Left colon (tissue), 2 donors: ENCODE measurements around the gene BCAS4. TPM values are rescaled to one million over a fixed set of nuclear protein-coding genes. Genes with fewer than 3 reads are reported as not detected.
A peak's percentile ranks its signal among the peaks of the same experiment; 100 is the strongest.

Experiments
- ATAC-seq: fragments of 200-7000 bp; cut with Tn5 transposase; one replicate; pipeline ENCODE4 v1.9.1; 2020; ENCODE audit warnings: mild to moderate bottlenecking, moderate library complexity
- DNase-seq, 2 donors: peaks; one replicate each; pipeline ENCODE4 v3.0.0-alpha.2; 2020
- intact Hi-C, 2 donors: fragments of 100-400 bp; cut with DNase I in 1 of 2; cut with micrococcal nuclease in 1 of 2; formaldehyde crosslinking; loops; one replicate each; pipeline versions ENCODE4 v1.11.2 to v1.14.0; 2022; cut with DNase I, micrococcal nuclease
- total RNA-seq, 2 donors: library from RNA; stranded (reverse); fragmentation: NEBNext Ultra II Directional; extraction: Animal tissue kit (Norgen Biotek cat#: 25700); gene quantifications; one replicate each; pipeline ENCODE4 v1.2.1, GENCODE V29; 2021
- donor health status: DM: no; HTN: no; CAD: no.
- donor health status: DM: yes; HTN: yes; CAD: no.

BCAS4 gene
- total RNA-seq, 2 donors from 2014 or later, result 0.85 to 2.8 TPM

GRCh38 chr20:50862546-50862945 lies 67.7 kb downstream of the BCAS4 start:
- DNase-seq, result no peak
- no peak for ATAC-seq
- intact Hi-C loops, result no loop called here

DNA sequence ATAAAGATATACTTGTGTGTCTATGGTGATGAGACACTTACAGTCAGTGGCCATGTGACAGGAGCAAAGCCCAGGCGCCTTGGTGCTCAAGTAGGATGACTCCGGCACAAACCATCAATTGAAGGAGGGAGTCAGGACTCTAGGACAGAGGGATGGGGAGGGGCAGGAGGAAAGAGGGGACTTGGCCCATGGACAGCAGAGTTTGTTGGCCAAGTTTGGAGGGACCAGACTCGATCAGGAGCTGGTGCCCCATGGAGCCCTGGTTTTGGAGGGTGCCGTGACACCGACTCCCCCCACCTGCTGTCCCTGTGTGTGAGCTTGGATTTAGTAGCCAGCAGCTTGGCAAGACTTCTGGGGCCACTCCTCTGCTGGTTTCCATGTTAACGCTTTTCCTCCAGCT lies 70.3 kb downstream of the BCAS4 start:
- intact Hi-C loops, result no loop called here
- DNase-seq, result no peak
- ATAC-seq, result no peak

- no peak for ATAC-seq
Observed at GRCh38 chr20:50865591-50865990, 70.7 kb downstream of the BCAS4 start.

GRCh38 chr20:50866036-50866685 lies 71.3 kb downstream of the BCAS4 start:
- DNase-seq (no peak), ATAC-seq (no peak)
- intact Hi-C loops, result no loop called here

More at GRCh38 chr20:50865591-50865990, 70.7 kb downstream of the BCAS4 start:
- DNase-seq, result no peak
- intact Hi-C loops, result no loop called here

GRCh38 chr20:50866831-50867230 lies 72.0 kb downstream of the BCAS4 start:
- ATAC-seq (no peak), DNase-seq (no peak)
- intact Hi-C loops, result no loop called here

GRCh38 chr20:50867805-50868204 lies 72.9 kb downstream of the BCAS4 start:
- DNase-seq, result no peak
- intact Hi-C loops, result no loop called here

GRCh38 chr20:50868509-50869495 lies 73.9 kb downstream of the BCAS4 start:
- intact Hi-C loops, result no loop called here
- no peak for DNase-seq
- ATAC-seq, result peak; percentile 78

More at GRCh38 chr20:50867805-50868204, 72.9 kb downstream of the BCAS4 start:
- no peak for ATAC-seq

DNA sequence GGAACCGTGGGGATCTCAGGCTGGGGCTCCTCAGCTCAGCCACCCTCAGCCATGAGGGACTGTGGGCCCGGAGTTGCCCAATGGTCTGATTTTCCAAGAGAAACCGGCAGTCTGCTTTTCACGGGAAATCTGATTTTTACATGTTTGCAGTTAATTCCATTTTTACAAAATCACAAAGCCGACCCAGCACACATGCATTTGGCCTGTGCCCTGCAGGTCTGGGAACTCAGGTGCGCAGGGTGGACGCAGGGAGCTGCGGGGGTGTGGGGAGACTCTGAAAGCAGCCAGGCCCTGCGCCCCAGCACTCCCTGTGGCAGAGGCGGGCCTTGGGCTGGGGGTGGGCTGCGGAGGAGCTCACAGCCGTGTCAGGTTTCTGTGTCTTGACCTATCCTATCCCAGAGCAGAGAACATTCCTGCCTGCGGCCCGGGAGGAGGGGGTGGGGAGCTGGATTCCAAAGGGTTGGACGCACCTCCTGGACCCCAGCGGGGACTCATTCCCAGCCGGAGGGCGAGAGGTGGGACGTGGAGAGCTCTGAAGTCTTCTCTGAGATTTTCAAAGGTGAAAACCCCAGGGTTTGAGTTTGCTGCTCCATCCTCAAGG lies 75.8 kb downstream of the BCAS4 start:
- no peak for DNase-seq
- no peak for ATAC-seq
- intact Hi-C loops, result no loop called here

- ATAC-seq (no peak), DNase-seq (no peak)
- intact Hi-C loops, result no loop called here
Observed at GRCh38 chr20:50872560-50873425, 77.9 kb downstream of the BCAS4 start.

- DNase-seq (no peak), ATAC-seq (no peak)
- intact Hi-C loops, result no loop called here
Observed at GRCh38 chr20:50873585-50873984, 78.7 kb downstream of the BCAS4 start.

DNA sequence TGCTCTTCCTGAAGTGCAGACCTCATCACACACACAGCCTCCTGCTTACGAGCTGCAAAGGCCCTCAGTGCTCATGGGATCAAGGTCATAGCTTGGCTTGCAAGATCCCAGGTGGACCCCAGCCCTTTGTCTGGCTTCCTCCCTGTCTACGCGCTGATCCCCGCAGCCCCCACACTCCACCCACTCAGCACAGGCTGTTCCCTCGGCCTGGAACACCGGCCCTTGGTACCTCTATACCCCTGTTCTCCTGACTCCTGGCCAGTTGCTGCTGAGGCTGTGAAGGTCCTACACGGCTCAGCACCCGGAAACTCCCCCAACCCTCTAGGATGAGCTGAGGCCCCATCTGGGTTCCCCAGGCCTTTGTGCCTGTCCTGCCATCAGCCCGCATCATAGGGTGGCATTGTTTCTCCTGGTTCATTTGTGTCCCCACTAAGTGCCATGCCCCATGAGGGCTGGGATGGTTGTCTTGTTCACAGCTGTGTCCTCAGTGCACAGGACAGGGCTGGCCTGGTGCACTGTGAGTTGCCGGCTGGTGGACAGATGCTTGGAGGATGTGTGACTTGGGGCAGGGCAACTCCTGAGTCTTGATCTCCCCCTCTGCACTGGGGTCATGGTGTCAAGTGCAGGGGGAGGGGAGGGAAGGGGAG lies 79.4 kb downstream of the BCAS4 start:
- intact Hi-C loops, result no loop called here
- ATAC-seq (no peak), DNase-seq (no peak)

- no peak for DNase-seq
Observed at GRCh38 chr20:50874758-50875665, 80.2 kb downstream of the BCAS4 start.

GRCh38 chr20:50876063-50876685 lies 81.3 kb downstream of the BCAS4 start:
- DNase-seq (no peak), ATAC-seq (no peak)
- intact Hi-C loops, result no loop called here

More at GRCh38 chr20:50874758-50875665, 80.2 kb downstream of the BCAS4 start:
- ATAC-seq, result no peak
- intact Hi-C loops, result no loop called here

GRCh38 chr20:50876816-50877215 lies 82.0 kb downstream of the BCAS4 start:
- ATAC-seq (no peak), DNase-seq (no peak)
- intact Hi-C loops, result no loop called here

DNA sequence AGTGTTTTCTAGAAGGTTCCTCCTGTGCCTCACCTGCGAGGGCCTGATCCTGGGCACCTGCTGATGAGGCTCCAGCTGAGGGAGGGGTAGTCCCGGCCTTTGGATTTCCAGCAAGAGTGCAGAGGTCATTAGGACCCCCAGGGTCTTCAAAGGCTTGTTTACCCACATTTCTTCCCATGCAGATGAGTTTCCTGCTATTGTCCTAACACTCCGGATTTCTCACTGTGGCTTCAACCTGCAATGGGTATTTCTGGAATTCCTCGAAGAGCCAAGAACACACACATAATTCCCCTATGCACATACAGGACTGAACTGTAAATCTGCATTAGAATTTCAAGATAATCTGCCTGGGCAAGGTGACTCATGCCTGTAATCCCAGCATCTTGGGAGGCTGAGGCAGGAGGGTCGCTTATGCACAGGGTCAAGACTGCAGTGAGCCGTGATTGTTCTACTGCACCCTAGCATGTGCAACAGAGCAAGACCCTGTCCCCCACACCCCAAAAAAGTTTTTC lies 82.4 kb downstream of the BCAS4 start:
- intact Hi-C loops, result no loop called here
- no peak for ATAC-seq
- no peak for DNase-seq

DNA sequence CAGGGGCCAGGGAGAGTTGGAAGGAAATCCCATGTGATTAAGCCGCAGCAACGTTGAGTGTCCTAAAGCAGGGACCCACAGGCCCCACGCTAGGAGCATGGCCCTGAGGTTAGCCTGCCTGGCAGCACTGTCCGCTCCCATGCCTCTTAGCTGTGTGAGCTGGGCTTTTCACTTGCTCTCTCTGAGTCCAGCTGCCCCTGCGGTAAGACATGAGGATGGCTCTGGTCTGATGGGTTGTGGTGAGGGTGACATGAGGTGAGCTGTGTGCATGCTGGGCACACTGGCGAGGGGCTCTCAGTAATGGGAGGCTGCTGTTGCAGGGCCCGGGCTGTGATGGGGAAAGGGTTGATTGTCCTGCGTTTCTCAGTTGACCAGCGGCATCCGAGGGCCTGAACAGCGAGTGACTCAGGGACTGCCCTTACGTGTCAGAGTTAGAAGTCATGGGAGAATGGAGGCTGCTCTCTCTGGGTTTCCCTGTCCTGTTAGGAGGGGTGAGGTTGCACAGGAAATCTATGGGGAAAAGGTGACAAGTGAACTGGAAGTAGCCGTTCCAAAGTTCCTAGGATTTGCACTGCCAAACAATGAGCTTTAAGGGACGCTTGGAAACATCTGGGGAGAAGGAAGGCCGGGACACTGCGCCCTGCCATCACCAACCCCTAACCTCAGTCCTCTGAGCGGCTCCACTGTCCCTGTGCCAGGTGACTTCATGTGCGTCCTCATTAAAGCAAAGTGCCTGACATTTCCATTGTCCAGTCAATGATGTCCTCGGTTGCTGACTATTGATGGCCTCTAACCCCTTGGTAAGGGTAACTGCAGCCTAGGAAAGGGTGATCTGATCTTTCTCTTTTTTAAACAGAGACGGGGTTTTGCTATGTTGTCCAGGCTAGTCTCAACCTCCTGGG lies 85.0 kb downstream of the BCAS4 start:
- DNase-seq (no peak), ATAC-seq (no peak)
- intact Hi-C loops, result no loop called here
